Stimulated activated CD4-positive, alpha-beta T cell treated with anti-CD3 and anti-CD28 coated beads, Interleukin-1b, Interleukin-23, amount 100 ng/mL, for 4 hours (primary cell): ENCODE results near the gene TMEM101.
A peak's percentile ranks its signal among the peaks of the same experiment; 100 is the strongest.
"Not testable (repeated sequence)": the region's sequence is repeated elsewhere in the genome, so short reads cannot be mapped to it uniquely, and the experiment has no call there.

Experiments used
- DNase-seq, 2 donors: peaks; one replicate each; pipeline ENCODE4 v3.0.0-alpha.2; 2020; ENCODE audit warnings: low read depth in 2 of 2

TMEM101 gene

DNA sequence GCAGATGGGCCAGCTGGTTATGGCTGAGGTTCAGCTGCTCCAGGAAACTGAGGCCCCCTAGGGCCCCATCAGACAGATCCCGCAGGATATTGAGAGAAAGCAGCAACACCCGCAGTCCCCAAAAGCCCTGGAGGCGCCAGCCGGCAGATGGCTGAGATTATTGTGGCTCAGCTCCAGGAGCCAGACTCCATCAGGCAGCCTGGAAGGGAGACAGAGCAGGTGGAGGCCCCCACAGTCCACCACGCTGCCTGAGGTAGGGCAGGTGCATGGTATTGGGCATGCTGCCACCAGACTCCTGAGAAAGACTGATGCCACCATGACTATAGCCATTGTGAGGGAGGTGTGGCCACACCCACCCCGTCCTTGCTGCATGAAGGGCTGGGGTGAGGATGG is 9.5 kb upstream of the TMEM101 start:
- DNase-seq = no peak

DNA sequence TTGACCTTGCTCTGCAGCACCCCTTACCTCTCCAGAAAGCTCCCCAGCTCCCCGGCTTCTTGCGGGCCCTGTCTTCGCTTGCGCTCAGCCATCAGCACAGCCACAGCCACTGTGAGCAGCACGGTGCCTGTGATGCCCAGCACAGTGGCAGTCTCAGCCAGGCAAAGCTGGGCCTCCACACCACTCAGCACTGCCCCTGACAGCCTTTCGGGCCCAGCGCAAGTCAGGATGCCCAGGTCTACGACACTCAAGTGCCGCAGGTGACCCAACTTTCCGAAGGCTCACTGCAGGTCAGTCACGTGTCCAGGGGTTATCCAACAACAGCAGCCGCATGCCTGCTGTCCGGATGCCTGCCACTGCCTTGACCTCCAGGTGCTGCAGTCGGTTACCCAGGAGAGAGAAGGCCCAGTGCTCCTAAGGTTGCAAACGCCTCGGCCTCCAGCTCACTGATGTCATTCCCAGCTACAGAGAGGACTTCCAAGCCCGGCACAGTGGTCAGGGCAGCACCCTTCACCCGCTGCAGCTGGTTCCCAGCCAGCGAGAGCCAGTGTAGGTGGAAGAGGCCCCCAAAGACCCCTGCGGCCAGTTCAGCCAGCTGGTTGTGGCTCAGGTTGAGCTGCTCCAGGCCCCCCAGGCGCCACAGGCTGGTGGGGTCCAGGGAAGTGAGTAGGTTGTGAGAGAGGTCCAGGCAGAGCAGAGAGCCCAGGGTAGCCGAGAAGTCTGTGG is 8.9 kb upstream of the TMEM101 start:
- DNase-seq = no peak

DNA sequence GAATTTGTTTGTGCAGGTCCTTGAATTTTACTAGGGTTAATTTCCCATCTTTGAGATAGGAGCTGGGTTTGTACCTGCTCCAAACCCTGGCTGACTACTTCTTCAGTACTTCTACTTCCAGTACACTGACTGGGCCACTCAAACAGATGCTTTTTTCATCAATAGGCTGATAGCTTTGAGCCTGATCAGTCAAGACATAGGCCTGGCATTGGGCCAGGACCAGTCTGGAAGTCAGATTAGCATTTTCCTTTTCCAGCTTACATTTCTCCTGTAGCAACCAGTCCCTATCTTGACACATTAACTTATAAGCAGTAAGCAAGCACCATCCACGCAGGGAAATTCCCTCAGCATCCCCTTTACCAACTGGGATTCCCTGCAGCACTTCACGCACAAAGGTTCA is 7.5 kb upstream of the TMEM101 start:
- no peak for DNase-seq

DNA sequence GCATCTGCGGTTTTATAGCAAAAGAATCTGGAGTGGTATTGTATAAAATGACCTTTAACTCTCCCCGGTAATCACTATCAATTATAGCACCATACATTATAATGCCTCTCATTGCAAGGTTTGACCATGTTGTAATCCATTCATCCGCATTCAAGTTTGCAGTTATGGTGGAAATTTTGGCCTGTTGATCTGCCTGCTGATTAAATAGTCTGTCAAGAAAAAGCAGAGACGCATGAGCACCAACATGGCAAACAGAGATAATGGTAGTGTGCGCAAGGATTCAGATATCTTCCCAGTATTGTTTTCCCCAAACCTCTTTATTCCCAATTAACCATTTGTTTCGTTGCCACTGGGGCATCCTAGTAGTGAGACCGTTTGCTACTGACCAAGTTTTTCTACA is 6.5 kb upstream of the TMEM101 start:
- not testable (repeated sequence) for DNase-seq

DNA sequence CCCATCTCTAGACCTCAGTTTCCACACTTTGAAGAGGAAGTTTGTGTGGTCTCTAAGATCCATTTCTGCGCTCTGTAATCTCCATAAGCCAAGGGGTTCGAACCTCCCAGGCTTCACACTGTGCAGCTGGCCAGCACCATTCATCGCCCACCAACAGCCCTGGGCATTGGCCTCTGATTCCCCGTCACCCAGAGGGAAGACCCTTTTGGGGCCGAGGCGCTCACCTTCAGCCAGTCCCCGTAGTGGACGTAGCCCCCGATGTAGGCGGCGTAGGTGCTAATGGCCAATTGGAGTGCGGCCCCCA is 678 bp downstream of the TMEM101 start:
- DNase-seq = no peak

DNA sequence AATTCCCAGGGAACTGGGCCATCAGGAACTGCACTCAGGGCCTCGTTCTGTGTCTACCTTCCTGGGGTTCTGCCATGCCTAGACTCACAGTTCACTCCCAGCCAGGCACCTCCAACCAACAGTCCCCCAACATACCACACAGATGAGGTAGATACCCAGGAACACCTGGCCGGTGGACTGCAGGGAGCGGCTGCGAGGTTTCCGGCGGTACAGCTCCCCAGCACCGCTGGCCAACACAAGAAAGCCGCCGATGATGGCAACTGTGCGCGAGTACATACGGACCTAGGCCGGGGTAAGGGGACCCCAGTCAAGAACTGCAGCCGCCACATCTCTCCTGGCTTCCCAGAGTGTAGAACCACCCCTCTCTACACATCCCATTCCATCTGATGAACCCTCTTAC is 1.9 kb downstream of the TMEM101 start:
- no peak for DNase-seq

DNA sequence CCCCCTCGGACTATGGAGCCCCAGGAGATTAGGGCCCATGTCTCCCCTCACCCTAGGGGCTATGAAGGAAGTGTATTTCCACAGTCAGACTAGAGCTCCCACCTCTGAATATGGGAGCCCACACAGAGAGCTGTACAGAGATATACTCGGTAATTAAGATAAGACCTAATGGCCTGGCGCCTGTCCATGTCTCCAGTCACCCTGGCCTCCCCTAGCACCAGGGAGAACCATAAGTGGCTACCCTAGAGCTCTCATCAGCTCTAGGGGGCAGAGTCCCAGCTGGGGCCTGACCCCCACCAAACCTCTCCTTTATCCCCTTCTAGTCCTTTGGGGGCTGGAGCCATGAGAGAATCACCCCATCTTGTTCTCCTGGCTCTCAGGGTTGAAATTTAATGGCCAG is 2.4 kb downstream of the TMEM101 start:
- DNase-seq = no peak

DNA sequence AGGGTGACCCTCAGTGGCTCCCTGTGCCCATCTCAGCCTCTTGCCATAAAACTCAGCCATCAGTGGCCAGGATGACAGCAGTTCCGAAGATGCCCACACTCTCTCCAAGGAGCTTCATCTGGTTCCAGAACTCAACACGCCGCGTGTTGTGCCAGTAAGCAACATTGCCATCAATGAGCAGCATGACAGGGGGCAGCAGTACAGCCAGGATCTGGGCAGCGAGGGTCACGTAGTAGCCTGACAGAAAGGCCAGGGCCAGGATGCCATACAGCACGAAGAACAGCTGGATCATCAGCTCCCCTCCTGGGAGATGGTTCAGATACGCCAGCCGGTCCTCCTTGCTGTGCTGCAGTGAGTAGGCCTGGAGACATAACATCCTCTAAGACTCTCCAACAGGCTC is 2.9 kb downstream of the TMEM101 start:
- no peak for DNase-seq

DNA sequence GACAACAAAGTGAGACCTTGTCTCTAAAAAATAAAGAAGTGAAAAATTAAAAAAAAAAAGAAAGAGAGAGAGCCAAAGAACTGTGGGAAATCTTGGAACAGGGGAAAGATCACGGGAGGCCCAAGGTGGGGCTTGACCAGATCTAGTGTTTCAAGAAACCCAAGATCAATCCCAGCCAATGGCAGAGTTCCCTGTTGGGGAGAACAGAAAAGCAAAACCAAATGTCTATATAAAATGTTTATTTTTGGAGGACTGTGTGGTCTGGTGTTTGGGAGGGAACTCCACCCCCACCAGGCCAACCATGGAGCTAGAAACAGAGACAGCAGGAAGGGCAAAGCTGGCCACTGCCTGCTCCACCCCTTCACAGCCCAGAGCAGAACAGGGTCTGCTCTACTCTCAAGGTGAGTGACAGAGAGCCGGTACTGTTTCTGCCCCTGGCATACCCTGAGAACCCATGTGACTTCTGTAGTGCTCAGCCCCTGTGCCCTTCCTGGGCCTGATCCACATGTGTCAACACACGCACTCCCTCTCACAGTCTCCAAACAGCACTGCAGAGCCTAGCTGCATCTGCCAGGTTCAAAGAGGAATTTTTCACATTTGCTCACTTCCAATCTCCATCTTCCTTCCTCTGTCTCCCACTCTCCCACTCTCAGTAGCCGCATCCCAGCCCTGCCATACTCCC is 3.7 kb downstream of the TMEM101 start:
- no peak for DNase-seq

DNA sequence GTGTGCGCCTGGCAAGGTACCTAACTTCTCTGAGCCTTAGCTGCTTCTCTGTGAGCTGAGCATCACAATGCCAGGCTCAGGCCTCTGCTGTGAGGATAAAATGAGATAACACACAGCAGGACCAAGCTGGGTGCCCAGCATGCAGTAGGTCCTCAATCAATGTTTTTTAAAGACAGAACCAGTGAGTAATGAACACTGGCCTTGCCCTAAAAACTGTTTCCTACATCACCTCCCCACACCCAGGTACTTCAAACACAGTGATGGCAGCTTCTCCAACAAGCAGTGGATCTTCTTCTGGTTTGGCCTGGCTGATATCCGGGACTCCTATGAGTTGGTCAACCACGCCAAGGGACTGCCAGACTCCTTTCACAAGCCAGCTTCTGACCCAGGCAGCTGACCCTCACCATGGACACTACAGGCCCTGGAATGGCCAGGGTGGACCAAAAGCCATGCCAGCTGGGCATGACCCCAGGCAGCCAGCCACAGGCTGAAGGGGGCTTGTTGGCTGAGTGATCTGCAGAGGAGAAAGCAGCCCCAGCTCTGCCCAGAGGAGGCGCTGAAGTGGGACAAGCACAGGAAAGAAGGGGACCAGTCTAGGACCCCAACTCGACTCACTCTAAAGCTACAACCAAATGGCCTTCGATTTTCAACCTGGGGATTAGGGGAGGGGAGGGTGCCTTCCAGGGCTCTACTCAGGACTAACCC is 6.4 kb downstream of the TMEM101 start:
- no peak for DNase-seq

DNA sequence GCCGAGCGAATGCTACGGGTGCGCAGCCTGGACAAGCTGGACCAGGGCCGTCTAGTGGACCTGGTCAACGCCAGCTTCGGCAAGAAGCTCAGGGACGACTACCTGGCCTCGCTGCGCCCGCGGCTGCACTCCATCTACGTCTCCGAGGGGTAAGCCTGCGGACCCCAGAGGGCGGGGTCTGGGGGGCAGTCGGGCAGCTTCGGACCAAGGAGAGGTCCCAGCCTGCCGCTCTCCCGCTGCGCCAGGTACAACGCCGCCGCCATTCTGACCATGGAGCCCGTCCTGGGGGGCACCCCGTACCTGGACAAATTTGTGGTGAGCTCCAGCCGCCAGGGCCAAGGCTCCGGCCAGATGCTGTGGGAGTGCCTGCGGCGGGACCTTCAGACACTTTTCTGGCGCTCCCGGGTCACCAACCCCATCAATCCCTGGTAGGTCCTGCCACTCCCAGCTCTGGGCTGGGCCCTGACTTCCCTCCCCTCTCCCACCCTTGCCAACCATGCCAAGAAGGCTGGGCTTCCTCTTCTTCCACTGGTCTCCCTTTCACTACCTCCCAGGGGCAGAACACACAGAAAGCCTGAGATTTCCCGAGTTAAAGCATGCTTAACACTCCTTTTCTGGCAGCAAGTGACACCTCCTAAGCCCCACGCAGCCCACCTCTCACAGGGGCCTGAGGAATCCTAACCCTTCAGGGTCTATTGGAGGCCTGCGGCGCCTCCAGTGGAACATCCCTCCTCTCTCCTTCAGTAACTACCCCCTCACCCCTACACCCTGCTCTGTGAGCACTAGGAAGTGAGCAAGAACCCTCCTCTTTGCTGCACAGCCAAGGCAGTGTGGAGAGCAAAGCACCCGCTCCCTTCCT is 7.2 kb downstream of the TMEM101 start:
- DNase-seq = no peak

DNA sequence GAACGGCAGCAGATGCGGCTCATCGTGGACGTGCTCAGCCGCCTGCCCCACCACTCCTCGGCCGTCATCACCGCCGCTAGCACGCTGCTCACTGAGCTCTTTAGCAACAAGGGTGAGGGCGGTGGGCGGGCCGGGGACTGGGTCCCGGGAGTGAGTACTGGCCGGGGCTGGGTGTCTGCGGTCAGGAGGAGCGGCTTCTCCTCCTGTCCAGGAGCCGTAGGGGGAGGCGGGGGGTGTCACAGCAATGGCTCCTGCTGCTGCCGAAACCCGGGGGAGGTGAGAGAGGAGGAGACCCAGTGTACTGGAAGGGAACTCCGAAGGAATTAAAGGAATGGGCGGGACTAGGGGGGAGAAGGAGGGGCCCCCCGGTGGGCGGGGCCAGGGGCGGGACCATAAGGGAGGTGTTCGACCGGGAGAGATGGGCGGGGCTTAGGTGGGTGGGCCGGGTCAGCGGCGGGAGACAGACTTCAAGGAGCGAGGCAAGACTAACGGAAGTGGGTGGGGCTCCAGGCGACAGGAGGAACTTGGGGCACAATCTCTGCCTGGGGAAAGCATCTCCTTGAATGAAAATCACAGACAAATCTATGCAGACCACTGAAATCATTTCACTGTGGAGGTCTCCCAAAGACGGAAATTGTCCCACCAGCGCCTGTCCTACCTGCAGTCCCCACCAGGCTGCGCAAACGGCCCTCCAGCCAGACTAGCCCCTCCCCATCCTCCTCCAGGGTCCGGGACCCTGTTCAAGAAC is 8.0 kb downstream of the TMEM101 start:
- DNase-seq = peak; percentile 98 to 99

DNA sequence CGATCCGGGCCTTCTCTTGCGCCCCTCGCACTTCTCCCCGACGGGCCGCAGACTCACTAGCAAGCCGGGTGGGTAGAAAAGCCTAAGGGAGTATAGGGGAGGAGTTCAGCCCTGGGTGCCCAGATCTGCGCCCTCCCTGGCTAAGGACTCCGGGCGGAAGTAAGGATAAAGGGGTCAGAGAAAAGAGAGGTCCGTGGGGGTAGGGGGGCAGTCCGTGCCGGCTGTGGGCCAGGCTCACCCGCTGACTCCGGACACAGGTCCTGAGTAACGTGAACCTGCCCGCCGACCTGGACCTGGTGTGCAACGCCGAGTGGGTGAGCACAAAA is 8.5 kb downstream of the TMEM101 start:
- DNase-seq = no peak

DNA sequence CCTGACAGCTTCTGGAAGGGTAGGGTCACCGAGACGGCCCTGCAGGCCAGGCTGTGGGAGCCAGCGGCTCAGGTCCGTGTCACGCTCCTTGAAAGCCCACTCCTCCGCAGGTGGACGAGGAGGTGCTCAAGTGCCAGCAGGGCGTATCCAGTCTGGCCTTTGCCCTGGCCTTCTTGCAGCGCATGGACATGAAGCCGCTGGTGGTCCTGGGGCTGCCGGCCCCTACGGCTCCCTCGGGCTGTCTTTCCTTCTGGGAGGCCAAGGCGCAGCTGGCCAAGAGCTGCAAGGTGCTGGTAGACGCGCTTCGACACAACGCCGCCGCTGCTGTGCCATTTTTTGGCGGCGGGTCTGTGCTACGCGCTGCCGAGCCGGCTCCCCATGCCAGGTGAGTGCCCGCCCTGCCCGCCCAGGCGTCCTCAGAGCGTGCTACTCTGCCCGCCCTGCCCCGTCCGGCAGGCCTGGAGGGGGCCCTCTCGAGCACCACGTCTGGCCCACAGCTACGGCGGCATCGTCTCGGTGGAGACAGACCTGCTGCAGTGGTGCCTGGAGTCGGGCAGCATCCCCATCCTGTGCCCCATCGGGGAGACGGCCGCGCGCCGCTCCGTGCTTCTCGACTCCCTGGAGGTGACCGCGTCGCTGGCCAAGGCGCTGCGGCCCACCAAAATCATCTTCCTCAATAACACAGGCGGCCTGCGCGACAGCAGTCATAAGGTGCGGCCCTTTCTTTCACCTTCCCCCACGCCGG is 9.1 kb downstream of the TMEM101 start:
- no peak for DNase-seq

DNA sequence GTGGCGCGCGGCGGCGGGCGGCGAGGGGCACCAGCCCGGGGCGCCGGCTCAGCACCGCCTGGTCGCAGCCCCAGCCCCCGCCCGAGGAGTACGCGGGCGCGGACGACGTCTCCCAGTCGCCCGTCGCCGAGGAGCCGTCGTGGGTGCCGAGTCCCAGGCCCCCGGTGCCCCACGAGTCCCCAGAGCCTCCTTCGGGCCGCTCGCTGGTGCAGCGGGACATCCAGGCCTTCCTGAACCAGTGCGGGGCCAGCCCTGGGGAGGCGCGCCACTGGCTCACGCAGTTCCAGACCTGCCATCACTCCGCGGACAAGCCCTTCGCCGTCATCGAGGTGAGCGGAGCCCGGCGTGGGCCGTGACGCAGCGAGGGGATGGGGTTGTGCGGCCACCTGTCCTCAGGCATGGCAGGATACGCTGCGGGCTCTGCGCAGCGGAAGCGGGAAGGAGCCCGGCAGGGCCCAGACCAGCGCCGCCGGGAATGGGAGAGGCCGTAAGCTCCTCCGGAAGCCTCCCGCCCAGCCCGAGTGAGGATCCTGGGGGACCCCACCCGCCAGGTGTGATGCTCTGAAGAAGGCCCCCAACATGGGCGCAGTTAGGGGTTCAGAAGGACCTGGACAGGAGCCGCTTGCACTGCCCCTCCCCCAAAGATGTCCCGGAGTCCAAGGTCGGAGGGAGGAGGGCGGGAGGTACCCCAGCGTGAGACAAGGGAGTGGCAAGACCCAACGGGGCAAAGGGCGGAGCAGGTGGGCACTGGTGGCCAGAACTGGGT is 9.8 kb downstream of the TMEM101 start:
- no peak for DNase-seq

DNA sequence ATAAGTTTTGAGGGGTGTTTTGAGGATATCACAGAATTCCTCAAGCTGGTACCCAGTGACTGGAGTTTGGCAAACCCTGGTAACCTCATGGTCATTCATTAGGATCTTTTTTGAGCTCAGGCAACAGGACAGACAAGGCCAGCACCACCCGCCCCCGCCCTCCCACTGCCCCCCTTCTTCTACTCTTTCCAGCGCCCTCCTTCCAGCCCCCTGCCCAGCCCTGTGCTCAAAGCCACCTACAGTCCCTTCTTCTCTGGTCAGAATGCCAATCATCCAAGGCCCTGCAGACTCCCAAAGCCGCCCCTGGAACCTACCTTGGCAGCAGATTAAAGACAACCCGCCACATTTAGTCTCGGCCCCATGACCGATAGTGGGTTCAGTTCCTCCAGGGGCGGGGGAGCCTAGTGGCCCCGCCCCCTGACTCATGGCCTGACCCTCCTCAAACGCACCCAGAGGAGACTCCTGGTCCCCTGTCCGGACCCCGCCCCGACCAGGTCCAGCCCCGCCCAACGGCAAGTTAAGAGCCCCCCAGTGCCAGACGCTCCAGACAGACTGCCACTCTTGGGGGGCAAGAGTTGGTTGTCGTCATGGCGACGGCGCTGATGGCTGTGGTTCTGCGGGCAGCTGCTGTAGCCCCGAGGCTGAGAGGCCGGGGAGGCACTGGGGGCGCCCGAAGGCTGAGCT is 10.5 kb downstream of the TMEM101 start, which contains the start of gene NAGS:
NAGS (plus strand) TSS at position 546 of the 684 bp plus-strand sequence; CDS start at position 588, 42 bp downstream.
- no peak for DNase-seq

DNA sequence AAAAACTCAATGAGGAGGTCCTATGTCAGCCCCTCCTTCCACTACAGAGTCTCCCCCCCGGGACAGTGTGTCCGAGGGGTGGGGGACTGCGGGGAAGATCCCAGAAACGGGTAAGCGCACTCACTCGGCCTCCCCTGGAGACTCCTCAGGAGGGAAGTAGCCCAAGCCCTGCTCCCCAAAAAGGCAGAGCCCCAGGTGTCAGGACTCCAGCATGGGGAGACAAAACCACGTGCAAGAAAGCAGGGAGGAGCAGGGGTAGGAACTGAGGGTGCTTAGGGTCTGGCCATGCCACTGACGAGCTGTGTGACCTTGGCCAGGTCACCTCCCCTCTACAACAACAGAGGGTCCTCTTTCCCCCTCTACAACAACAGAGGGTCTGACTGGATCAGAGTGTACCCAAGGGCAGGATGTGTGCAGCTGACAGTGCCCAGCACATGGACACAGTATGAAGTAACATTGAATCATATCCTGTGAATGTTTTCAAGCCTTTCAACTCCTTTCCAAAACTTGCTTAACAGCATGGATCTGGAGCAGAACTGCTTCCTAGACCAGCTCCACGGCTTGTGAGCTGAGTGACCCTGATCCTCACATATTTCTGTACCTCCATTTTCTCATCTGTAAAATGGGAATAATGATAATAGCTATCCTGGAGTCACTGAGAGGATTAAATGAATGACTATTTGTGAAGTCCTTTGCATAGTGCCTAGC is 12.5 kb downstream of the TMEM101 start:
- DNase-seq = no peak

DNA sequence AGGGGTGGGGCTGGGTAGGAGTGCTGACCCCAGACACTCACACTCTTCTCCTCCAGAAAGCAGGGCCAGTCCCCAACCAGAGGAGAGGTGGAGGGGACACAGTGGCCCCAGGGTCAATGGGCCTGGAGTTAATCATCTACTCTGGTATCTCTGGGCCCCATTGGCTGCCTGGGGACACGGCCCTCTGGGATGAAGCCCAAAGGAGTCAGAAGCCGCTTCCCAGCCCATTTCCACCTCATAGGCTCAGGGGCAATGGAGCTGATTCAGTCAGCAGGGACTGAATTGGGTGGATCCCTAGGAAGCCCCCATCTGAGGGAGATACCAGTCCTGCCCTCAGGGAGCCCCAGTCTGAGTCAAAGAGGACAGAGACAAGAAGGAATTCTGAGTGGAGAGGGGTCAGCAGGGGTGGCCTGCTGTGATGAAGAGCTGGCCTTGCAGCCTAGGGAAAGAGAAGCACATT is 13.3 kb downstream of the TMEM101 start:
- DNase-seq = no peak
